ENCODE data around the gene SLC25A44. TPM values are rescaled to one million over a fixed set of nuclear protein-coding genes. Genes with fewer than 3 reads are reported as not detected.

SLC25A44 gene
- total RNA-seq, 1 donor from 2014 or later: 20.2 TPM

DNA sequence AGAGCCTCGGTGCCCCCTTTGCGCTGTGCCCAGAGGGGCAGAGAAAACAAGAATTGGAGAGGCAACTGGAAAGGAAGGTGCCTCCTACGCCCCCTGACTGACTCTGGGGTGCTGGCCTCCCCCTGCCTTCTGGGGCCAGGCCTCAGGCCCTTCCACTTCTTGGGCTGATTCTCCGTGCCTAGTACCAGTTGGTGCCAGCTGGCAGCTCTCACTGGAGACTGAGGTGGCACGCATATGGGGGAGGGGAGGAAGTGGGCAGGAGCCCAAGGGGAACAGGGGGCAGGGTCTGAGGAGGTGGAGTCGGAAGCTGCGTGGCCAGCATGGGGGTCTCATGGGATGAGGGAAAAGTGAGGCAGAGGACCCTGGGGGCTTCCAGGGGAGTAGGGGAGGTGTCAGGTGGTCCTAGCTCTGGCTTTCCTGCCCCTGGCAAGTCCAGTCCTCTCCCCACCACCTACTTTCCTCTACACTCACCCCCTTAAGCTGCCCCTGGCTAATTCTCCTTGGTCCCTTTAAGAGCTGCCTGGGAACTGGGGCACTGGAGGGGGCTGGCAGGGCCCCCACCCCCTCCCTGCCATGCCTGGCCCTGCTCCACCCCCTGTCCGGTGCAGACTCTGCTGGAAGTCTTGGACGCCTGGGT, 47.0 kb upstream of the SLC25A44 start:
- H3K4me1 Mint-ChIP-seq (ENCODE audit: unreplicated experiment): peaks cover 23% of the 10 kb centered on the region
- H3K27ac Mint-ChIP-seq (ENCODE audit: unreplicated experiment): peak overlapping the region; percentile 74
- peaks cover 22% of the 10 kb centered on the region for H3K27me3 Mint-ChIP-seq (ENCODE audit: unreplicated experiment)
- H3K4me3 Mint-ChIP-seq (ENCODE audit: unreplicated experiment): no peak overlapping the region
- DNase-seq (ENCODE audit: extremely low spot score, unreplicated experiment): no peak
- no peak for TF ChIP-seq CTCF (IDR thresholded peaks at IDR 0.05)
- H3K36me3 Mint-ChIP-seq (ENCODE audit: unreplicated experiment): no peaks in the 10 kb centered on the region
- H3K9me3 Mint-ChIP-seq (ENCODE audit: unreplicated experiment): no peaks in the 10 kb centered on the region

DNA sequence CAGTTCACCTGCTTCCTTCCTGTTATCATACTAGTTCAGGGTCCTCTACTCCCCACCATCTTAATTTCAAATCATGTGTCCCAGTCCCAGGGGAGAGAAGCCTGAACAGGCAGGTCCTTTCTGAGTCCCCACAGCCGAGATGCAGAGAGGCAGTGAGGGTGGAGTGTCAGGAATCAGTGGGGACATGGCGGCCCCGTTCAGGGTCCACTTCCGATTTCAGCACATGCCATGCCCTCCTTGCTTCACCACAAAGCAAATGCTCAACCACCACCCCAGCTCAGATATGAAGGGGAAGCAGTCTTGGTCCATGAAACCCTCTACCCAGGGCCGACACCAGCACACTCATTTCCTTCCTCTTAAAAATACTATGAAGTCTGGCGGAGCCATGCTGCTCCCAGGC, 45.7 kb upstream of the SLC25A44 start:
- Mint-ChIP-seq H3K9me3 (ENCODE audit: unreplicated experiment) (no peaks in the 10 kb centered on the region), H3K27me3 (ENCODE audit: unreplicated experiment) (peaks cover 22% of the 10 kb centered on the region), H3K4me3 (ENCODE audit: unreplicated experiment) (no peak overlapping the region), H3K36me3 (ENCODE audit: unreplicated experiment) (no peaks in the 10 kb centered on the region), H3K4me1 (ENCODE audit: unreplicated experiment) (peaks cover 23% of the 10 kb centered on the region), H3K27ac (ENCODE audit: unreplicated experiment) (no peak overlapping the region)
- TF ChIP-seq CTCF (IDR thresholded peaks at IDR 0.05): no peak
- no peak for DNase-seq (ENCODE audit: extremely low spot score, unreplicated experiment)

- Mint-ChIP-seq H3K9me3 (ENCODE audit: unreplicated experiment) (no peaks in the 10 kb centered on the region), H3K4me3 (ENCODE audit: unreplicated experiment) (no peak overlapping the region), H3K27me3 (ENCODE audit: unreplicated experiment) (peaks cover 22% of the 10 kb centered on the region), H3K36me3 (ENCODE audit: unreplicated experiment) (no peaks in the 10 kb centered on the region), H3K27ac (ENCODE audit: unreplicated experiment) (no peak overlapping the region), H3K4me1 (ENCODE audit: unreplicated experiment) (peaks cover 18% of the 10 kb centered on the region)
- DNase-seq (ENCODE audit: extremely low spot score, unreplicated experiment): no peak
- no peak for TF ChIP-seq CTCF (IDR thresholded peaks at IDR 0.05)
Measured at GRCh38 chr1:156149374-156150332, 44.3 kb upstream of the SLC25A44 start.

GRCh38 chr1:156150333-156151011, 43.4 kb upstream of the SLC25A44 start:
- DNase-seq (ENCODE audit: extremely low spot score, unreplicated experiment): no peak
- H3K4me3 Mint-ChIP-seq (ENCODE audit: unreplicated experiment): no peak overlapping the region

More at GRCh38 chr1:156150333-156151011, 43.4 kb upstream of the SLC25A44 start:
- TF ChIP-seq CTCF (IDR thresholded peaks at IDR 0.05): no peak
- H3K36me3 Mint-ChIP-seq (ENCODE audit: unreplicated experiment): no peaks in the 10 kb centered on the region
- H3K4me1 Mint-ChIP-seq (ENCODE audit: unreplicated experiment): peaks cover 15% of the 10 kb centered on the region
- peaks cover 22% of the 10 kb centered on the region for H3K27me3 Mint-ChIP-seq (ENCODE audit: unreplicated experiment)
- H3K27ac Mint-ChIP-seq (ENCODE audit: unreplicated experiment): no peak overlapping the region
- H3K9me3 Mint-ChIP-seq (ENCODE audit: unreplicated experiment): no peaks in the 10 kb centered on the region

Data from osteocyte (in vitro differentiated cells).